Measurements from ENCODE around the gene EGFR.

Gene EGFR

GRCh38 chr7:55178292-55178862 lies 159.6 kb downstream of the EGFR start:
- Histone ChIP-seq H3K36me3 (no peaks in the 10 kb centered on the region), H3K4me3 (no peak overlapping the region), H3K4me1 (peaks cover 0 to 12% (median 8%) of the 10 kb centered on the region in 10 experiments; a peak in 11 of 20 replicates), H4K20me1 (no peaks in the 10 kb centered on the region), H3K9me3 (replicated peaks in 1 of 11) (no peaks in the 10 kb centered on the region), H3K9ac (no peak overlapping the region), H3K27me3 (no peaks in the 10 kb centered on the region), H3K27ac (no peak overlapping the region), H3K4me2 (no peak overlapping the region)
- TF ChIP-seq Cebpa-rat (IDR thresholded peaks at IDR 0.05), result no peak

- H3K27me3 ChIP-seq, result no peaks in the 10 kb centered on the region
- TF ChIP-seq Cebpa-rat (IDR thresholded peaks at IDR 0.05), result no peak
- H3K27ac ChIP-seq, result no peak overlapping the region
- H3K4me2 ChIP-seq, result no peak overlapping the region
- H3K4me1 ChIP-seq, result peaks cover 0 to 12% (median 8%) of the 10 kb centered on the region in 10 experiments; a peak in 11 of 20 replicates
- H3K36me3 ChIP-seq, result no peaks in the 10 kb centered on the region
- H3K9ac ChIP-seq, result no peak overlapping the region
- no peak overlapping the region for H3K4me3 ChIP-seq
- no peaks in the 10 kb centered on the region for H4K20me1 ChIP-seq
- H3K9me3 ChIP-seq (replicated peaks in 1 of 11), result no peaks in the 10 kb centered on the region
These were observed 160.3 kb downstream of the EGFR start for GRCh38 chr7:55178863-55179773.

- no peaks in the 10 kb centered on the region for H3K27me3 ChIP-seq
- no peak overlapping the region for H3K9ac ChIP-seq
- no peak overlapping the region for H3K4me3 ChIP-seq
These were observed 161.3 kb downstream of the EGFR start for GRCh38 chr7:55179931-55180682.

GRCh38 chr7:55180963-55181542 lies 162.2 kb downstream of the EGFR start:
- no peak overlapping the region for H3K4me2 ChIP-seq
- TF ChIP-seq Cebpa-rat (IDR thresholded peaks at IDR 0.05), result no peak
- no peaks in the 10 kb centered on the region for H3K9me3 ChIP-seq (replicated peaks in 1 of 11)
- H3K27me3 ChIP-seq, result no peaks in the 10 kb centered on the region
- H3K9ac ChIP-seq, result no peak overlapping the region
- no peaks in the 10 kb centered on the region for H4K20me1 ChIP-seq
- H3K4me1 ChIP-seq, result peaks cover 0 to 12% (median 8%) of the 10 kb centered on the region in 10 experiments; a peak in 11 of 20 replicates
- H3K27ac ChIP-seq, result no peak overlapping the region
- no peaks in the 10 kb centered on the region for H3K36me3 ChIP-seq
- H3K4me3 ChIP-seq, result no peak overlapping the region

More at GRCh38 chr7:55179931-55180682, 161.3 kb downstream of the EGFR start:
- peaks cover 0 to 12% (median 8%) of the 10 kb centered on the region in 10 experiments; a peak in 11 of 20 replicates for H3K4me1 ChIP-seq
- H3K4me2 ChIP-seq, result 0 out of 22 replicates have a peak overlapping the region, but pooled peaks of 1 of the 11 experiments have one; percentile 2
- TF ChIP-seq Cebpa-rat (IDR thresholded peaks at IDR 0.05), result no peak
- no peaks in the 10 kb centered on the region for H4K20me1 ChIP-seq
- no peaks in the 10 kb centered on the region for H3K9me3 ChIP-seq (replicated peaks in 1 of 11)
- no peak overlapping the region for H3K27ac ChIP-seq
- no peaks in the 10 kb centered on the region for H3K36me3 ChIP-seq

GRCh38 chr7:55181762-55182161 lies 162.9 kb downstream of the EGFR start:
- H3K4me1 ChIP-seq, result peaks cover 0 to 12% (median 8%) of the 10 kb centered on the region in 10 experiments; a peak in 11 of 20 replicates
- H3K4me2 ChIP-seq, result 0 out of 22 replicates have a peak overlapping the region, but pooled peaks of 1 of the 11 experiments have one; percentile 46
- H3K36me3 ChIP-seq, result no peaks in the 10 kb centered on the region
- H3K9me3 ChIP-seq (replicated peaks in 1 of 11), result no peaks in the 10 kb centered on the region
- H4K20me1 ChIP-seq, result no peaks in the 10 kb centered on the region
- TF ChIP-seq Cebpa-rat (IDR thresholded peaks at IDR 0.05), result no peak
- no peak overlapping the region for H3K9ac ChIP-seq
- no peaks in the 10 kb centered on the region for H3K27me3 ChIP-seq
- H3K27ac ChIP-seq, result no peak overlapping the region
- no peak overlapping the region for H3K4me3 ChIP-seq

GRCh38 chr7:55183897-55184296 lies 165.1 kb downstream of the EGFR start:
- Histone ChIP-seq H3K4me1 (peaks cover 0 to 19% (median 8%) of the 10 kb centered on the region in 10 experiments; a peak in 12 of 20 replicates), H4K20me1 (no peaks in the 10 kb centered on the region), H3K27ac (no peak overlapping the region), H3K27me3 (no peaks in the 10 kb centered on the region), H3K4me2 (no peak overlapping the region), H3K36me3 (no peaks in the 10 kb centered on the region), H3K4me3 (no peak overlapping the region), H3K9me3 (replicated peaks in 1 of 11) (no peaks in the 10 kb centered on the region), H3K9ac (no peak overlapping the region)
- TF ChIP-seq Cebpa-rat (IDR thresholded peaks at IDR 0.05), result no peak

- H3K36me3 ChIP-seq, result no peaks in the 10 kb centered on the region
- no peaks in the 10 kb centered on the region for H3K9me3 ChIP-seq (replicated peaks in 1 of 11)
- H3K9ac ChIP-seq, result no peak overlapping the region
- H3K4me3 ChIP-seq, result no peak overlapping the region
- H3K4me1 ChIP-seq, result peaks cover 0 to 19% (median 8%) of the 10 kb centered on the region in 10 experiments; a peak in 12 of 20 replicates
- H3K27ac ChIP-seq, result no peak overlapping the region
- H4K20me1 ChIP-seq, result no peaks in the 10 kb centered on the region
- no peak overlapping the region for H3K4me2 ChIP-seq
- no peaks in the 10 kb centered on the region for H3K27me3 ChIP-seq
- TF ChIP-seq Cebpa-rat (IDR thresholded peaks at IDR 0.05), result no peak
These were observed 166.5 kb downstream of the EGFR start for GRCh38 chr7:55185321-55185802.

- Histone ChIP-seq H3K27me3 (no peaks in the 10 kb centered on the region), H3K4me1 (peaks cover 0 to 19% (median 8%) of the 10 kb centered on the region in 10 experiments; a peak in 12 of 20 replicates), H3K4me3 (no peak overlapping the region), H3K36me3 (no peaks in the 10 kb centered on the region), H3K4me2 (no peak overlapping the region), H3K9me3 (replicated peaks in 1 of 11) (no peaks in the 10 kb centered on the region), H3K27ac (no peak overlapping the region), H3K9ac (no peak overlapping the region), H4K20me1 (no peaks in the 10 kb centered on the region)
- no peak for TF ChIP-seq Cebpa-rat (IDR thresholded peaks at IDR 0.05)
These were observed 167.3 kb downstream of the EGFR start for GRCh38 chr7:55185941-55186609.

Data from BLaER1 treated with 17β-estradiol and CSF1 and Interleukin-3, amounts not matched to agents 10 nM and 100 nM (cell line).